Endothelial cell of umbilical vein (primary cell): ENCODE results near the gene RALBP1. TPM values are rescaled to one million over a fixed set of nuclear protein-coding genes. Genes with fewer than 3 reads are reported as not detected.

ENCODE experiments used
- BruUV-seq: library from RNA; stranded (reverse); fragments of 400-500 nt; replicated peaks from 2 replicates; lab custom pipeline; 2021; lab: Mats Ljungman, UMichigan
- CTCF ChIA-PET: fragments of 300-600, 350-600 bp; sonication (Branson Sonifier 250); formaldehyde crosslinking; loops from one replicate; lab custom pipeline; 2021; ENCODE audit warnings: antibody characterized with exemption, inconsistent platforms; lab: Charles Lee
- POLR2A ChIA-PET: fragments of 300-600, 350-600 bp; sonication (Branson Sonifier 250); formaldehyde crosslinking; loops from one replicate; lab custom pipeline; 2021; ENCODE audit warnings: antibody characterized with exemption, inconsistent platforms; lab: Charles Lee
- DNase-seq: peaks from one replicate; pipeline ENCODE4 v3.0.0-alpha.2; 2011; ENCODE audit warnings: low read depth, low spot score
- FAIRE-seq: peaks from 2 replicates; lab custom pipeline; 2011; peaks lifted over from hg19 to GRCh38; lab: Jason Lieb, UNC
- H2AFZ ChIP-seq: 2 replicates; pipeline ENCODE4 v1.6.0; 2012; ENCODE audit warnings: low read depth, low read length, control low read depth, inconsistent platforms
- H3K27ac ChIP-seq: 2 replicates; pipeline ENCODE4 v1.5.1; 2011; ENCODE audit warnings: low read depth, mild to moderate bottlenecking, control low read depth, low read length, moderate library complexity; ENCODE audit not compliant: insufficient read depth
- H3K27me3 ChIP-seq, 2 experiments: 2 replicates each; pipeline versions ENCODE4 v1.6.0 to v1.6.1; 2011; ENCODE audit warnings: low read length in 2 of 2, mixed read lengths in 1 of 2; ENCODE audit not compliant: control insufficient read depth in 2 of 2, insufficient read depth in 2 of 2
- H3K36me3 ChIP-seq, 2 experiments: 2 replicates in 1 of 2; 3 replicates in 1 of 2; pipeline ENCODE4 v1.5.1; 2011; ENCODE audit warnings: low read length in 2 of 2, mild to moderate bottlenecking in 1 of 2, moderate library complexity in 1 of 2; ENCODE audit not compliant: control insufficient read depth in 2 of 2, insufficient read depth in 2 of 2; ENCODE audit errors: extremely low read depth in 1 of 2
- H3K4me1 ChIP-seq: 3 replicates; pipeline ENCODE4 v1.5.1; 2011; ENCODE audit warnings: mild to moderate bottlenecking, low read length; ENCODE audit not compliant: control insufficient read depth, insufficient read depth; ENCODE audit errors: extremely low read depth
- H3K4me2 ChIP-seq: 2 replicates; pipeline ENCODE4 v1.6.1; 2011; ENCODE audit warnings: low read length, control low read depth, mixed read lengths; ENCODE audit not compliant: insufficient read depth
- H3K4me3 ChIP-seq, 3 experiments: fragments of 200-600 bp in 1 of 3; sonication (generic), shearing (Covaris generic) in 1 of 3; replicated peaks in 1 of 3; 2 replicates each; pipeline ENCODE4 v1.5.1; 2011 to 2016; ENCODE audit warnings: control low read depth in 3 of 3, low read length in 3 of 3, mild to moderate bottlenecking in 2 of 3, inconsistent platforms in 1 of 3, low read depth in 1 of 3, moderate library complexity in 1 of 3; ENCODE audit not compliant: insufficient read depth in 1 of 3
- H3K79me2 ChIP-seq: 2 replicates; pipeline ENCODE4 v1.6.0; 2012; ENCODE audit warnings: low read length, inconsistent platforms; ENCODE audit not compliant: control insufficient read depth, insufficient read depth
- H3K9ac ChIP-seq: replicated peaks from 2 replicates; pipeline ENCODE3; 2011; ENCODE audit warnings: low read length, control low read depth; ENCODE audit not compliant: insufficient read depth; ENCODE audit errors: extremely low read depth
- H3K9me1 ChIP-seq: replicated peaks from 3 replicates; pipeline ENCODE4 v1.6.0; 2011; ENCODE audit warnings: mild to moderate bottlenecking, low read length; ENCODE audit not compliant: control insufficient read depth, insufficient read depth; ENCODE audit errors: extremely low read depth
- H3K9me3 ChIP-seq: replicated peaks from 2 replicates; pipeline ENCODE4 v1.5.1; 2012; ENCODE audit warnings: low read length, inconsistent platforms; ENCODE audit not compliant: control insufficient read depth, insufficient read depth
- H4K20me1 ChIP-seq: replicated peaks from 2 replicates; pipeline ENCODE3; 2011; ENCODE audit warnings: mild to moderate bottlenecking, low read length; ENCODE audit not compliant: control insufficient read depth, insufficient read depth; ENCODE audit errors: extremely low read depth
- CTCF ChIP-seq, 2 donors: IDR thresholded peaks; 1 replicate in 1 of 2; 2 replicates in 1 of 2; pipeline ENCODE4 v1.5.1; 2011; ENCODE audit warnings: low read length in 2 of 2, mild to moderate bottlenecking in 2 of 2, moderate library complexity in 2 of 2, control low read depth in 1 of 2, inconsistent platforms in 1 of 2, low read depth in 1 of 2; ENCODE audit not compliant: insufficient read depth in 1 of 2; ENCODE audit errors: extremely low read depth in 1 of 2
- EZH2 ChIP-seq: IDR thresholded peaks from 2 replicates; pipeline ENCODE4 v1.6.1; 2012; ENCODE audit warnings: borderline replicate concordance, low read depth, mild to moderate bottlenecking, moderate library complexity, low read length, inconsistent platforms; ENCODE audit not compliant: severe bottlenecking
- FOS ChIP-seq: IDR thresholded peaks from 2 replicates; pipeline ENCODE4 v1.6.1; 2011; ENCODE audit warnings: mild to moderate bottlenecking, low read length, moderate library complexity, borderline replicate concordance; ENCODE audit not compliant: insufficient read depth
- GATA2 ChIP-seq: IDR thresholded peaks from 2 replicates; pipeline ENCODE4 v1.7.0; 2011; ENCODE audit warnings: low read depth, mild to moderate bottlenecking, moderate library complexity, mixed read lengths, low read length; ENCODE audit not compliant: insufficient read length, insufficient read depth
- JUN ChIP-seq: IDR thresholded peaks from 2 replicates; pipeline ENCODE4 v1.6.1; 2011; ENCODE audit warnings: borderline replicate concordance, low read depth; ENCODE audit not compliant: insufficient read length, insufficient read depth
- MAX ChIP-seq: IDR thresholded peaks from 2 replicates; pipeline ENCODE4 v1.6.1; 2011; ENCODE audit not compliant: insufficient read depth, insufficient read length
- MYC ChIP-seq: IDR thresholded peaks from one replicate; pipeline ENCODE4 v1.6.1; 2011; ENCODE audit warnings: mild to moderate bottlenecking, low read depth, low read length
- POLR2A ChIP-seq: IDR thresholded peaks from 2 replicates; pipeline ENCODE4 v1.6.1; 2012; ENCODE audit warnings: low read depth, mild to moderate bottlenecking, control low read depth, low read length
- POLR2AphosphoS5 ChIP-seq: IDR thresholded peaks from 2 replicates; pipeline ENCODE4 v1.6.1; 2012; ENCODE audit warnings: low read depth, mild to moderate bottlenecking, control low read depth, low read length, moderate library complexity; ENCODE audit not compliant: insufficient read depth
- dilution Hi-C: fragments of 300-500 bp; cut with MboI; formaldehyde crosslinking; loops from one replicate; pipeline ENCODE4 v1.15.0; 2019; ENCODE audit warnings: low sequenced_read_pairs; ENCODE audit not compliant: extremely low pct_ligation_motif_present
- intact Hi-C: fragments of 100-400 bp; cut with micrococcal nuclease; formaldehyde crosslinking; loops from one replicate; pipeline ENCODE4 v1.10.0; 2022
- polyA plus RNA-seq, 4 experiments: library from polyadenylated mRNA; depleted of rRNA in 3 of 4; stranded (reverse) in 3 of 4; unstranded in 1 of 4; fragments of >200 nt; gene quantifications; 2 replicates each; pipeline versions ENCODE4 v1.2.1 to v1.2.3, GENCODE V29; 2011 to 2012; ENCODE audit warnings: missing spikeins in 1 of 4
- total RNA-seq: library from RNA; stranded (reverse); gene quantifications from 2 replicates; pipeline ENCODE4 v1.2.3, GENCODE V29; 2021

The RALBP1 gene
- total and polyA plus RNA-seq, 2 donors (not counting 3 experiments of a cell fraction or from before 2014, with no cell fraction given): 55.8 to 68.4 TPM

- ChIA-PET POLR2A (no interaction called here), CTCF (interaction anchor here (0.9 to 3.7 kb wide), 2 partner anchors 8 to 142 kb away, joined by 3 to 21 read pairs; no protein-coding TSS in a partner anchor)
- no peak for DNase-seq
- BruUV-seq: no TSS peak
- FAIRE-seq: no peak
- no peaks in the 10 kb centered on the region for H3K27me3 ChIP-seq
- dilution Hi-C loops: no loop called here
- no peak overlapping the region for H2AFZ ChIP-seq
- H3K9ac ChIP-seq: no peak overlapping the region
- H3K4me3 ChIP-seq: no peak overlapping the region
- no peaks in the 10 kb centered on the region for H3K9me3 ChIP-seq
- intact Hi-C loops: no loop called here
- H3K27ac ChIP-seq: no peak overlapping the region
- no peak for TF ChIP-seq EZH2
- no peaks in the 10 kb centered on the region for H3K4me1 ChIP-seq
- no peak overlapping the region for H3K4me2 ChIP-seq
- peaks cover 0 to 2% of the 10 kb centered on the region in 2 experiments for H3K36me3 ChIP-seq
- peaks cover 53% of the 10 kb centered on the region for H3K79me2 ChIP-seq
- H3K9me1 ChIP-seq: peaks cover 2% of the 10 kb centered on the region
- no peaks in the 10 kb centered on the region for H4K20me1 ChIP-seq
Measured at GRCh38 chr18:9508446-9509025, 33.2 kb downstream of the RALBP1 start.

GRCh38 chr18:9513971-9514512 is 38.7 kb downstream of the RALBP1 start:
- intact Hi-C loops (loop anchor here (10.0 kb wide), 2 partner anchors 109 to 229 kb away; no protein-coding TSS in a partner anchor), dilution Hi-C loops (no loop called here)
- Histone ChIP-seq H3K9me1 (no peaks in the 10 kb centered on the region), H3K4me3 (no peak overlapping the region), H3K4me2 (no peak overlapping the region), H3K36me3 (peaks cover 0 to 2% of the 10 kb centered on the region in 2 experiments), H3K27ac (no peak overlapping the region), H3K4me1 (peaks cover 10% of the 10 kb centered on the region), H3K79me2 (peaks cover 16% of the 10 kb centered on the region), H3K27me3 (no peaks in the 10 kb centered on the region), H3K9me3 (no peaks in the 10 kb centered on the region), H4K20me1 (no peaks in the 10 kb centered on the region), H2AFZ (no peak overlapping the region), H3K9ac (no peak overlapping the region)
- no TSS peak for BruUV-seq
- FAIRE-seq (no peak), DNase-seq (no peak)
- TF ChIP-seq FOS (no peak), POLR2A (no peak), GATA2 (no peak), CTCF (IDR thresholded peaks at IDR 0.05; ENCODE audit: extremely low read depth in 1 of 2, insufficient read depth in 1 of 2, low read depth in 1 of 2, low read length in 2 of 2) (no peak), MAX (no peak), JUN (no peak), EZH2 (no peak), POLR2AphosphoS5 (no peak), MYC (no peak)
- CTCF ChIA-PET: interaction anchor here (0.9 to 4.8 kb wide), 9 partner anchors 10 to 441 kb away, joined by 3 to 66 read pairs (median 4); partner anchors contain the start of gene TWSG1
- POLR2A ChIA-PET: no interaction called here
